WTC11 (cell line): ENCODE results near the gene GRM7. TPM values are rescaled to one million over a fixed set of nuclear protein-coding genes. Genes with fewer than 3 reads are reported as not detected.

Experiments
- ATAC-seq: fragments of 200-7000 bp; cut with Tn5 transposase; 2 replicates; pipeline ENCODE4 v1.10.0; 2021; ENCODE audit warnings: mild to moderate bottlenecking, moderate library complexity
- CTCF ChIA-PET: fragments of 300-600 bp; sonication (Branson Sonifier 250); formaldehyde crosslinking; loops from one replicate; lab custom pipeline; 2021; ENCODE audit warnings: antibody characterized with exemption; lab: Charles Lee
- POLR2A ChIA-PET: fragments of 350-600 bp; sonication (Branson Sonifier 250); formaldehyde crosslinking; loops from one replicate; lab custom pipeline; 2021; ENCODE audit warnings: antibody characterized with exemption; lab: Charles Lee
- DNase-seq: peaks from one replicate; pipeline ENCODE4 v3.0.0; 2021; ENCODE audit warnings: low spot score
- H3K27ac Mint-ChIP-seq: 2 replicates; pipeline ENCODE4 v1.8.0; 2021; ENCODE audit warnings: mixed read lengths
- H3K27me3 Mint-ChIP-seq: 2 replicates; pipeline ENCODE4 v1.8.0; 2021; ENCODE audit warnings: low read depth, mild to moderate bottlenecking, moderate library complexity, mixed read lengths
- H3K36me3 Mint-ChIP-seq: 2 replicates; pipeline ENCODE4 v1.8.0; 2021; ENCODE audit warnings: mixed read lengths
- H3K4me1 Mint-ChIP-seq: 2 replicates; pipeline ENCODE4 v1.8.0; 2022; ENCODE audit warnings: mixed read lengths
- H3K4me3 Mint-ChIP-seq: 2 replicates; pipeline ENCODE4 v1.8.0; 2021; ENCODE audit warnings: mild to moderate bottlenecking, moderate library complexity, mixed read lengths
- H3K9me3 Mint-ChIP-seq: 2 replicates; pipeline ENCODE4 v1.8.0; 2021; ENCODE audit warnings: mixed read lengths
- CREM ChIP-seq: sonication (generic); formaldehyde crosslinking; IDR thresholded peaks from 2 replicates; pipeline ENCODE4 v1.8.1; 2022; ENCODE audit warnings: mild to moderate bottlenecking, missing genetic modification reagents, moderate library complexity
- ESRRA ChIP-seq: sonication (generic); formaldehyde crosslinking; IDR thresholded peaks from 2 replicates; pipeline ENCODE4 v1.8.1; 2022; ENCODE audit warnings: mild to moderate bottlenecking, missing genetic modification reagents, borderline replicate concordance
- HMGA2 ChIP-seq: fragments of 250-450 bp; sonication (Bioruptor Pico); IDR thresholded peaks from 2 replicates; pipeline ENCODE4 v1.4.0; 2021; ENCODE audit warnings: mild to moderate bottlenecking, moderate library complexity
- JUN ChIP-seq: sonication (generic); formaldehyde crosslinking; IDR thresholded peaks from 2 replicates; pipeline ENCODE4 v1.8.0; 2023; ENCODE audit warnings: mild to moderate bottlenecking, missing genetic modification reagents
- NFATC4 ChIP-seq: fragments of 250-450 bp; sonication (Bioruptor Pico); IDR thresholded peaks from 2 replicates; pipeline ENCODE4 v1.9.0; 2021; ENCODE audit warnings: mild to moderate bottlenecking
- NFE2L1 ChIP-seq: sonication (generic); formaldehyde crosslinking; IDR thresholded peaks from 2 replicates; pipeline ENCODE4 v1.8.1; 2023; ENCODE audit warnings: missing genetic modification reagents
- NFYB ChIP-seq: sonication (generic); formaldehyde crosslinking; conservative IDR thresholded peaks from 2 replicates; pipeline ENCODE4 v1.8.0; 2022; ENCODE audit warnings: low read depth, missing genetic modification reagents
- NR1H2 ChIP-seq: sonication (generic); formaldehyde crosslinking; IDR thresholded peaks from 2 replicates; pipeline ENCODE4 v1.9.0; 2021; ENCODE audit warnings: mild to moderate bottlenecking, moderate library complexity, missing genetic modification reagents
- NR2C2 ChIP-seq: sonication (generic); formaldehyde crosslinking; IDR thresholded peaks from 2 replicates; pipeline ENCODE4 v1.8.0; 2022; ENCODE audit warnings: mild to moderate bottlenecking, missing genetic modification reagents
- OVOL2 ChIP-seq: fragments of 250-450 bp; sonication (Bioruptor Pico); IDR thresholded peaks from 2 replicates; pipeline ENCODE4 v1.9.0; 2021; ENCODE audit warnings: mild to moderate bottlenecking, borderline replicate concordance
- SMAD3 ChIP-seq: sonication (generic); formaldehyde crosslinking; IDR thresholded peaks from 2 replicates; pipeline ENCODE4 v1.8.0; 2022; ENCODE audit warnings: missing genetic modification reagents, mild to moderate bottlenecking, borderline replicate concordance
- SOX15 ChIP-seq: fragments of 250-450 bp; sonication (Bioruptor Pico); IDR thresholded peaks from 2 replicates; pipeline ENCODE4 v1.9.0; 2021; ENCODE audit warnings: mild to moderate bottlenecking
- TCF7 ChIP-seq: sonication (generic); formaldehyde crosslinking; IDR thresholded peaks from 2 replicates; pipeline ENCODE4 v1.8.0; 2022; ENCODE audit warnings: mild to moderate bottlenecking, low read depth, missing genetic modification reagents, moderate library complexity
- TP53 ChIP-seq: sonication (generic); formaldehyde crosslinking; IDR thresholded peaks from 2 replicates; pipeline ENCODE4 v1.8.1; 2023; ENCODE audit warnings: mild to moderate bottlenecking, missing genetic modification reagents
- ZNF219 ChIP-seq: sonication (generic); formaldehyde crosslinking; IDR thresholded peaks from 2 replicates; pipeline ENCODE4 v1.8.0; 2023; ENCODE audit warnings: missing genetic modification reagents, mild to moderate bottlenecking, borderline replicate concordance
- ZNF232 ChIP-seq: sonication (generic); formaldehyde crosslinking; IDR thresholded peaks from 2 replicates; pipeline ENCODE4 v1.8.0; 2022; ENCODE audit warnings: mild to moderate bottlenecking, missing genetic modification reagents
- ZNF423 ChIP-seq: fragments of 250-450 bp; sonication (Bioruptor Pico); IDR thresholded peaks from 2 replicates; pipeline ENCODE4 v2.1.2; 2022; ENCODE audit warnings: mild to moderate bottlenecking, moderate library complexity
- total RNA-seq: library from RNA; stranded (reverse); gene quantifications from 3 replicates; pipeline ENCODE4 v1.2.3, GENCODE V29; 2021
- TF ChIP-seq, protein P1 (sequence below): sonication (generic); formaldehyde crosslinking; IDR thresholded peaks from 2 replicates; pipeline ENCODE4 v1.8.1; 2022; ENCODE audit warnings: mild to moderate bottlenecking, missing genetic modification reagents, moderate library complexity, borderline replicate concordance
- TF ChIP-seq, protein P2 (sequence below): sonication (generic); formaldehyde crosslinking; IDR thresholded peaks from 2 replicates; pipeline ENCODE4 v1.8.0; 2022; ENCODE audit warnings: missing genetic modification reagents
- TF ChIP-seq, protein P3 (sequence below): sonication (generic); formaldehyde crosslinking; IDR thresholded peaks from 2 replicates; pipeline ENCODE4 v1.8.1; 2023; ENCODE audit warnings: mild to moderate bottlenecking, missing genetic modification reagents, moderate library complexity
- TF ChIP-seq, protein P4 (sequence below): fragments of 250-450 bp; sonication (Bioruptor Pico); conservative IDR thresholded peaks from 2 replicates; pipeline ENCODE4 v1.9.0; 2021; ENCODE audit warnings: mild to moderate bottlenecking
- TF ChIP-seq, protein P5 (sequence below): sonication (generic); formaldehyde crosslinking; IDR thresholded peaks from 2 replicates; pipeline ENCODE4 v1.8.0; 2023; ENCODE audit warnings: missing genetic modification reagents, mild to moderate bottlenecking, borderline replicate concordance

The GRM7 gene
- total RNA-seq, 1 experiment from 2014 or later: 0.42 TPM

DNA sequence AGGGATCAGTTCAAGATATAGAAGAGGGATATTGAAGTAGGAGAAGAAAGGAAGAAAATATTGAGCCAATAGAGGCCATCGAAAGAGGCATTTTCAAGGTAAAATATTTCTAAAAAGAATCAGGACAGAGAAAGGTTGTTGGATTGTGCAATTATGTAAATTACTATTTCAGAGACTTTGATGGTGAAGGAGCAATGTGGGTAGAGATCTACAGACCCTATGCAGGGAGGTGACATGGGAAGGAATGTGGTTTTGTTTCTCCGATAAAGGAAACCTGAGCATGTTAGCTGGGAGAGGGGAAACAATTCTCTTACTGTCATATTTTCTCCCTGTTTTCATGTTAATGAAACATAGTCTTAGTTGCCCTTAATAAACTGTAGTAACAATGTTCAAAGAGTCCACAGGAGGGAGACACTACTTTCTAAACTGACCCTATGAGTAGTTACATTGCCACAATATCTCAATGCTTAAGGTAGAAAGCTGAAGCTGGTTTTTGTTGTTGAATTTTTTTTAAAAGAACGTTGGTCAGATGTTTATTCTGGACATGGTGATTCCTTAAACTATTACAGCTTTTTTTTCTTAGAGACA lies 133.3 kb downstream of the GRM7 start:
- Mint-ChIP-seq H3K4me3 (no peak overlapping the region), H3K4me1 (peaks cover 3% of the 10 kb centered on the region; the same call in 1 of the 2 replicates)

DNA sequence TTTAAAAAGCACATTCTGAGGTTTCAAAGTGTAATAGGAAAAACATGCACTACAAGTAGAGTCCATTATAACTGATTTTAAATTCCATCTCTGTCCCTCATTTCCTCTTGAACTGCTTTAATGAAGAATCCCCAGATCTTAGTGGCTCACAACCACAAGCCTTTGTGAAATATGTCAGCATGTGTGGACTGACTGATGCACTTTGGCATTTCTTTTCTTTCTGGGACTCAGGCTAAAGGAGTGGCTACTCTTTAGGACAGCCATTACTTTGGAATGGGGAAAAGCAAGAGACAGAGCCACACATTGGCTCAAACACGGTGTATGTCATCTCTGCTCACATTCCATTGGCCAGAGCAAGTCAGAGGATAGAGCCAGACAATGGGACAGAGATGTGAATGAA lies 139.6 kb downstream of the GRM7 start:
- H3K27ac Mint-ChIP-seq: no peak overlapping the region
- TF ChIP-seq HMGA2 (no peak), NR1H2 (CRISPR knock-in tag) (no peak)
- TF ChIP-seq, protein P1, sequence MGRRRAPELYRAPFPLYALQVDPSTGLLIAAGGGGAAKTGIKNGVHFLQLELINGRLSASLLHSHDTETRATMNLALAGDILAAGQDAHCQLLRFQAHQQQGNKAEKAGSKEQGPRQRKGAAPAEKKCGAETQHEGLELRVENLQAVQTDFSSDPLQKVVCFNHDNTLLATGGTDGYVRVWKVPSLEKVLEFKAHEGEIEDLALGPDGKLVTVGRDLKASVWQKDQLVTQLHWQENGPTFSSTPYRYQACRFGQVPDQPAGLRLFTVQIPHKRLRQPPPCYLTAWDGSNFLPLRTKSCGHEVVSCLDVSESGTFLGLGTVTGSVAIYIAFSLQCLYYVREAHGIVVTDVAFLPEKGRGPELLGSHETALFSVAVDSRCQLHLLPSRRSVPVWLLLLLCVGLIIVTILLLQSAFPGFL: no peak
- TF ChIP-seq, all 79 proteins: peak for 0
- peaks cover 47% of the 10 kb centered on the region for H3K9me3 Mint-ChIP-seq
- POLR2A ChIA-PET: no interaction called here
- peaks cover 37% of the 10 kb centered on the region for H3K36me3 Mint-ChIP-seq
- H3K27me3 Mint-ChIP-seq: no peaks in the 10 kb centered on the region
- no peak overlapping the region for H3K4me3 Mint-ChIP-seq
- DNase-seq (no peak), ATAC-seq (no peak)
- H3K4me1 Mint-ChIP-seq: peaks cover 3% of the 10 kb centered on the region; the same call in 1 of the 2 replicates
- CTCF ChIA-PET: no interaction called here

More for the DNA sequence above, 133.3 kb downstream of the GRM7 start:
- peaks cover 60% of the 10 kb centered on the region for H3K9me3 Mint-ChIP-seq
- TF ChIP-seq CREM (CRISPR knock-in tag) (no peak), OVOL2 (CRISPR knock-in tag) (no peak), ZNF232 (CRISPR knock-in tag) (no peak), SMAD3 (CRISPR knock-in tag) (no peak), NR2C2 (CRISPR knock-in tag) (no peak), SOX15 (no peak), TCF7 (CRISPR knock-in tag) (no peak), JUN (no peak), NFE2L1 (no peak)
- TF ChIP-seq, protein P2, sequence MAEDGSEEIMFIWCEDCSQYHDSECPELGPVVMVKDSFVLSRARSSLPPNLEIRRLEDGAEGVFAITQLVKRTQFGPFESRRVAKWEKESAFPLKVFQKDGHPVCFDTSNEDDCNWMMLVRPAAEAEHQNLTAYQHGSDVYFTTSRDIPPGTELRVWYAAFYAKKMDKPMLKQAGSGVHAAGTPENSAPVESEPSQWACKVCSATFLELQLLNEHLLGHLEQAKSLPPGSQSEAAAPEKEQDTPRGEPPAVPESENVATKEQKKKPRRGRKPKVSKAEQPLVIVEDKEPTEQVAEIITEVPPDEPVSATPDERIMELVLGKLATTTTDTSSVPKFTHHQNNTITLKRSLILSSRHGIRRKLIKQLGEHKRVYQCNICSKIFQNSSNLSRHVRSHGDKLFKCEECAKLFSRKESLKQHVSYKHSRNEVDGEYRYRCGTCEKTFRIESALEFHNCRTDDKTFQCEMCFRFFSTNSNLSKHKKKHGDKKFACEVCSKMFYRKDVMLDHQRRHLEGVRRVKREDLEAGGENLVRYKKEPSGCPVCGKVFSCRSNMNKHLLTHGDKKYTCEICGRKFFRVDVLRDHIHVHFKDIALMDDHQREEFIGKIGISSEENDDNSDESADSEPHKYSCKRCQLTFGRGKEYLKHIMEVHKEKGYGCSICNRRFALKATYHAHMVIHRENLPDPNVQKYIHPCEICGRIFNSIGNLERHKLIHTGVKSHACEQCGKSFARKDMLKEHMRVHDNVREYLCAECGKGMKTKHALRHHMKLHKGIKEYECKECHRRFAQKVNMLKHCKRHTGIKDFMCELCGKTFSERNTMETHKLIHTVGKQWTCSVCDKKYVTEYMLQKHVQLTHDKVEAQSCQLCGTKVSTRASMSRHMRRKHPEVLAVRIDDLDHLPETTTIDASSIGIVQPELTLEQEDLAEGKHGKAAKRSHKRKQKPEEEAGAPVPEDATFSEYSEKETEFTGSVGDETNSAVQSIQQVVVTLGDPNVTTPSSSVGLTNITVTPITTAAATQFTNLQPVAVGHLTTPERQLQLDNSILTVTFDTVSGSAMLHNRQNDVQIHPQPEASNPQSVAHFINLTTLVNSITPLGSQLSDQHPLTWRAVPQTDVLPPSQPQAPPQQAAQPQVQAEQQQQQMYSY (CRISPR knock-in tag): no peak
- no peak overlapping the region for H3K27ac Mint-ChIP-seq
- H3K27me3 Mint-ChIP-seq: peaks cover 40% of the 10 kb centered on the region
- no peak for DNase-seq
- peaks cover 40% of the 10 kb centered on the region for H3K36me3 Mint-ChIP-seq
- ATAC-seq: no peak
- CTCF ChIA-PET: interaction anchor here (1.0 kb wide), 1 partner anchor 1423 kb away, joined by 3 read pairs; no protein-coding TSS in a partner anchor
- POLR2A ChIA-PET: no interaction called here

DNA sequence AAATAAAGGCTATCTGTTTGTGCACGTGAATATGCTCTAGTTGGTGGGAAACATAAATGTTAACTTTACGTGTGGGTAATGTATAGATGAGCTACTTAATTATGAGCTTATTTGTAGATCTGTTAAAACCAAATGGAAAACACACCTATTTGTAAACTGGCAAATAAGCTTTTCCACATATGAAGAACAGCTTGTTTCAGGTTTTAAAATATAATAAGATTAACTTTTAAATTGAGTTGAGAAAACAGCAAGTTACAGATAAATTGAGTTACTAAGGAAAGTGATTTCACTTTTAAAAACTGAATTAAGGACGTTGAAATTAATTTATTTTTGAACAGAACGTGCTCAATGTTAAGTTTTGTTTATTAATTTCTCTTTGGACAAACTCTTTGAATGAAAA lies 140.5 kb downstream of the GRM7 start:
- Mint-ChIP-seq H3K36me3 (peaks cover 37% of the 10 kb centered on the region), H3K27me3 (no peaks in the 10 kb centered on the region), H3K27ac (no peak overlapping the region), H3K4me1 (peaks cover 8% of the 10 kb centered on the region; the same call in 1 of the 2 replicates), H3K4me3 (no peak overlapping the region), H3K9me3 (peaks cover 47% of the 10 kb centered on the region)
- CTCF ChIA-PET: no interaction called here
- DNase-seq (no peak), ATAC-seq (no peak)
- POLR2A ChIA-PET: no interaction called here
- TF ChIP-seq NFATC4 (no peak), ZNF219 (CRISPR knock-in tag) (no peak), JUN (no peak), ZNF423 (CRISPR knock-in tag) (no peak), ESRRA (CRISPR knock-in tag) (no peak), TP53 (no peak), NFYB (CRISPR knock-in tag) (no peak)
- TF ChIP-seq, protein P3, sequence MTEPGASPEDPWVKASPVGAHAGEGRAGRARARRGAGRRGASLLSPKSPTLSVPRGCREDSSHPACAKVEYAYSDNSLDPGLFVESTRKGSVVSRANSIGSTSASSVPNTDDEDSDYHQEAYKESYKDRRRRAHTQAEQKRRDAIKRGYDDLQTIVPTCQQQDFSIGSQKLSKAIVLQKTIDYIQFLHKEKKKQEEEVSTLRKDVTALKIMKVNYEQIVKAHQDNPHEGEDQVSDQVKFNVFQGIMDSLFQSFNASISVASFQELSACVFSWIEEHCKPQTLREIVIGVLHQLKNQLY (CRISPR knock-in tag): no peak
- TF ChIP-seq, protein P4, sequence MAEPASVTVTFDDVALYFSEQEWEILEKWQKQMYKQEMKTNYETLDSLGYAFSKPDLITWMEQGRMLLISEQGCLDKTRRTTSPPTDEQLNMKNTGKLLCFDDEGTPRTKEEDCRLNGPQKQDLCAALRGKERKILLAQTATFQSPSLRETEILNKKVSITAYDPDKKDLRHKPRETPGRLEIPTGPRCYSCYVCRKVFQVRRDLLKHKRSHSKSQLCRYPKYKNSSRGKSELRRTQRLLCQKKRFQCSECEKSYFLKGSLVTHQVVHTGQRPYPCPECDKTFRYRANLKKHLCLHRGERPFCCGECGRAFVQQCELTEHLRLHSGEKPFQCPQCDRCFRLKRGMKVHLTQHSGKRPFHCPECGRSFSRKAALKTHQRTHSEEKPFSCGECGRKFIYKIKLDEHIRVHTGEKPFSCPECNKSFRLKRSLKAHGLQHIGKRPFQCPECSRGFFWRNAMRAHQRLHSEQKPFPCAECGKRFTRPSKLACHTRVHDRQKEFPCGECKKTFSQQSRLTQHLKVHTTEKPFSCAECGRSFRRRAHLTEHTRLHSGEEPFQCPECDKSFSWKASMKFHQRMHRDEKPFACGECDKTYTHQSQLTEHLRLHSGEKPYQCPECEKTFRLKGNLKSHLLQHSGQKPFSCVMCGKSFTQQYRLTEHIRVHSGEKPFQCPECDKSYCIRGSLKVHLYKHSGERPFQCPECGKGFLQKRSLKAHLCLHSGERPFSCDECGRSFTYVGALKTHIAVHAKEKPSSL (CRISPR knock-in tag): no peak
- TF ChIP-seq, protein P5, sequence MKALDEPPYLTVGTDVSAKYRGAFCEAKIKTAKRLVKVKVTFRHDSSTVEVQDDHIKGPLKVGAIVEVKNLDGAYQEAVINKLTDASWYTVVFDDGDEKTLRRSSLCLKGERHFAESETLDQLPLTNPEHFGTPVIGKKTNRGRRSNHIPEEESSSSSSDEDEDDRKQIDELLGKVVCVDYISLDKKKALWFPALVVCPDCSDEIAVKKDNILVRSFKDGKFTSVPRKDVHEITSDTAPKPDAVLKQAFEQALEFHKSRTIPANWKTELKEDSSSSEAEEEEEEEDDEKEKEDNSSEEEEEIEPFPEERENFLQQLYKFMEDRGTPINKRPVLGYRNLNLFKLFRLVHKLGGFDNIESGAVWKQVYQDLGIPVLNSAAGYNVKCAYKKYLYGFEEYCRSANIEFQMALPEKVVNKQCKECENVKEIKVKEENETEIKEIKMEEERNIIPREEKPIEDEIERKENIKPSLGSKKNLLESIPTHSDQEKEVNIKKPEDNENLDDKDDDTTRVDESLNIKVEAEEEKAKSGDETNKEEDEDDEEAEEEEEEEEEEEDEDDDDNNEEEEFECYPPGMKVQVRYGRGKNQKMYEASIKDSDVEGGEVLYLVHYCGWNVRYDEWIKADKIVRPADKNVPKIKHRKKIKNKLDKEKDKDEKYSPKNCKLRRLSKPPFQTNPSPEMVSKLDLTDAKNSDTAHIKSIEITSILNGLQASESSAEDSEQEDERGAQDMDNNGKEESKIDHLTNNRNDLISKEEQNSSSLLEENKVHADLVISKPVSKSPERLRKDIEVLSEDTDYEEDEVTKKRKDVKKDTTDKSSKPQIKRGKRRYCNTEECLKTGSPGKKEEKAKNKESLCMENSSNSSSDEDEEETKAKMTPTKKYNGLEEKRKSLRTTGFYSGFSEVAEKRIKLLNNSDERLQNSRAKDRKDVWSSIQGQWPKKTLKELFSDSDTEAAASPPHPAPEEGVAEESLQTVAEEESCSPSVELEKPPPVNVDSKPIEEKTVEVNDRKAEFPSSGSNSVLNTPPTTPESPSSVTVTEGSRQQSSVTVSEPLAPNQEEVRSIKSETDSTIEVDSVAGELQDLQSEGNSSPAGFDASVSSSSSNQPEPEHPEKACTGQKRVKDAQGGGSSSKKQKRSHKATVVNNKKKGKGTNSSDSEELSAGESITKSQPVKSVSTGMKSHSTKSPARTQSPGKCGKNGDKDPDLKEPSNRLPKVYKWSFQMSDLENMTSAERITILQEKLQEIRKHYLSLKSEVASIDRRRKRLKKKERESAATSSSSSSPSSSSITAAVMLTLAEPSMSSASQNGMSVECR: no peak
